CD4-positive, CD25-positive, alpha-beta regulatory T cell (primary cell): ENCODE results near the gene TNPO2. TPM values are rescaled to one million over a fixed set of nuclear protein-coding genes. Genes with fewer than 3 reads are reported as not detected.

Experiments
- ATAC-seq, 2 donors: fragments of 150-1000 bp; cut with Tn5 transposase; one replicate each; pipeline ENCODE4 v1.10.0; 2021; ENCODE audit warnings: low read depth in 2 of 2, moderate number of reproducible peaks in 2 of 2, moderate library complexity in 1 of 2
- DNase-seq, 3 donors: peaks; one replicate each; pipeline versions ENCODE4 v3.0.0 to v3.0.0-alpha.2; 2012 to 2022; ENCODE audit warnings: mixed read lengths in 1 of 3
- H3K27ac ChIP-seq: one replicate; pipeline ENCODE4 v1.7.0; 2013; ENCODE audit warnings: mild to moderate bottlenecking, low read length; ENCODE audit not compliant: insufficient read depth, poor library complexity, severe bottlenecking
- H3K27me3 ChIP-seq: one replicate; pipeline ENCODE4 v1.7.0; 2013; ENCODE audit warnings: low read length; ENCODE audit not compliant: control insufficient read depth, insufficient read depth
- H3K36me3 ChIP-seq: one replicate; pipeline ENCODE4 v1.7.0; 2013; ENCODE audit warnings: mild to moderate bottlenecking, low read length, moderate library complexity; ENCODE audit not compliant: control insufficient read depth, insufficient read depth
- H3K4me1 ChIP-seq: 2 replicates; pipeline ENCODE4 v1.7.0; 2013; ENCODE audit warnings: mild to moderate bottlenecking, low read length; ENCODE audit not compliant: insufficient read depth, control insufficient read depth, poor library complexity, severe bottlenecking
- H3K4me3 ChIP-seq: one replicate; pipeline ENCODE4 v1.7.0; 2013; ENCODE audit warnings: low read depth, mild to moderate bottlenecking, low read length, moderate library complexity
- H3K9me3 ChIP-seq, 2 experiments: 1 replicate in 1 of 2; 2 replicates in 1 of 2; pipeline ENCODE4 v1.7.0; 2013; ENCODE audit warnings: low read length in 2 of 2, mild to moderate bottlenecking in 1 of 2, moderate library complexity in 1 of 2; ENCODE audit not compliant: control insufficient read depth in 2 of 2
- H3K27ac Mint-ChIP-seq, 3 donors: one replicate each; pipeline ENCODE4 v1.8.0; 2020 to 2022; ENCODE audit warnings: mild to moderate bottlenecking in 3 of 3, mixed read lengths in 3 of 3, moderate library complexity in 2 of 3
- H3K27me3 Mint-ChIP-seq: one replicate; pipeline ENCODE4 v1.8.0; 2022; ENCODE audit warnings: mild to moderate bottlenecking, mixed read lengths
- H3K36me3 Mint-ChIP-seq: one replicate; pipeline ENCODE4 v1.8.0; 2020; ENCODE audit warnings: mixed read lengths
- H3K4me1 Mint-ChIP-seq, 4 donors: one replicate each; pipeline ENCODE4 v1.8.0; 2020 to 2022; ENCODE audit warnings: mixed read lengths in 4 of 4, mild to moderate bottlenecking in 1 of 4
- H3K4me3 Mint-ChIP-seq, 4 donors: one replicate each; pipeline ENCODE4 v1.8.0; 2020 to 2022; ENCODE audit warnings: mild to moderate bottlenecking in 4 of 4, mixed read lengths in 4 of 4, moderate library complexity in 3 of 4
- H3K9me3 Mint-ChIP-seq, 7 donors: one replicate each; pipeline ENCODE4 v1.8.0; 2020 to 2022; ENCODE audit warnings: mixed read lengths in 7 of 7, mild to moderate bottlenecking in 3 of 7, moderate library complexity in 2 of 7
- polyA plus RNA-seq, 4 donors: library from polyadenylated mRNA; unstranded; fragments of 300-500 nt; fragmentation: Illumina TruSeq; gene quantifications; one replicate each; pipeline ENCODE4 v1.2.3, GENCODE V29; 2021
- total RNA-seq: library from RNA; stranded (reverse); gene quantifications from one replicate; pipeline ENCODE4 v1.2.3, GENCODE V29; 2022

The TNPO2 gene
- total and polyA plus RNA-seq, 5 donors from 2014 or later, result 1.7 to 42.9 (median 2.3) TPM

- H3K9me3 ChIP-seq, result no peaks in the 10 kb centered on the region
- peak overlapping the region; percentile 95 for H3K4me3 ChIP-seq
- DNase-seq (no peak), ATAC-seq (no peak)
- peak overlapping the region; percentile 97 for H3K27ac ChIP-seq
- H3K27me3 ChIP-seq, result no peaks in the 10 kb centered on the region
- peak overlapping the region in 2 of 3 donors; percentile 98 to 99 for H3K27ac Mint-ChIP-seq
- H3K4me3 Mint-ChIP-seq, result peak overlapping the region; percentile 69 to 99 (median 92)
- peaks cover 5 to 51% (median 32%) of the 10 kb centered on the region in 4 donors for H3K4me1 Mint-ChIP-seq
- no peaks in the 10 kb centered on the region for H3K9me3 Mint-ChIP-seq
- peaks cover 39% of the 10 kb centered on the region for H3K36me3 ChIP-seq
- H3K27me3 Mint-ChIP-seq, result no peaks in the 10 kb centered on the region
- H3K36me3 Mint-ChIP-seq, result peaks cover 6% of the 10 kb centered on the region
- peaks cover 51% of the 10 kb centered on the region for H3K4me1 ChIP-seq
Observed at GRCh38 chr19:12664406-12665280, 59.1 kb downstream of the TNPO2 start.

- H3K27ac ChIP-seq, result no peak overlapping the region
- H3K4me3 ChIP-seq, result no peak overlapping the region
- H3K4me1 ChIP-seq, result peaks cover 19% of the 10 kb centered on the region
- peaks cover 0 to 20% (median 11%) of the 10 kb centered on the region in 4 donors for H3K4me1 Mint-ChIP-seq
- peaks cover 51% of the 10 kb centered on the region for H3K36me3 ChIP-seq
- H3K36me3 Mint-ChIP-seq, result peaks cover 13% of the 10 kb centered on the region
- H3K27me3 ChIP-seq, result no peaks in the 10 kb centered on the region
- ATAC-seq (no peak), DNase-seq (no peak)
- H3K27me3 Mint-ChIP-seq, result no peaks in the 10 kb centered on the region
- H3K27ac Mint-ChIP-seq, result no peak overlapping the region
- H3K4me3 Mint-ChIP-seq, result no peak overlapping the region
- H3K9me3 ChIP-seq, result no peaks in the 10 kb centered on the region
- H3K9me3 Mint-ChIP-seq, result no peaks in the 10 kb centered on the region
Observed at GRCh38 chr19:12660980-12661379, 62.8 kb downstream of the TNPO2 start.

GRCh38 chr19:12657966-12658365 is 65.8 kb downstream of the TNPO2 start:
- no peak overlapping the region for H3K27ac ChIP-seq
- Mint-ChIP-seq H3K36me3 (peaks cover 24% of the 10 kb centered on the region), H3K27ac (no peak overlapping the region), H3K4me1 (peaks cover 0 to 5% (median under 1%) of the 10 kb centered on the region in 4 donors), H3K9me3 (peaks cover 0 to 1% (median 0%) of the 10 kb centered on the region in 7 donors), H3K4me3 (no peak overlapping the region), H3K27me3 (no peaks in the 10 kb centered on the region)
- ATAC-seq, result no peak
- no peak overlapping the region for H3K4me3 ChIP-seq
- peaks cover 55% of the 10 kb centered on the region for H3K36me3 ChIP-seq
- no peak for DNase-seq
- no peaks in the 10 kb centered on the region for H3K27me3 ChIP-seq
- no peaks in the 10 kb centered on the region for H3K9me3 ChIP-seq
- H3K4me1 ChIP-seq, result no peaks in the 10 kb centered on the region

- no peak for ATAC-seq
- peaks cover 24% of the 10 kb centered on the region for H3K36me3 Mint-ChIP-seq
- Histone ChIP-seq H3K27me3 (no peaks in the 10 kb centered on the region), H3K9me3 (no peaks in the 10 kb centered on the region), H3K4me1 (no peaks in the 10 kb centered on the region), H3K4me3 (no peak overlapping the region), H3K36me3 (peaks cover 52% of the 10 kb centered on the region), H3K27ac (no peak overlapping the region)
- peak overlapping the region in 1 of 3 donors; percentile 60 for H3K27ac Mint-ChIP-seq
- no peaks in the 10 kb centered on the region for H3K27me3 Mint-ChIP-seq
- peaks cover 0 to 5% (median under 1%) of the 10 kb centered on the region in 4 donors for H3K4me1 Mint-ChIP-seq
- no peak overlapping the region for H3K4me3 Mint-ChIP-seq
- H3K9me3 Mint-ChIP-seq, result peaks cover 0 to 1% (median 0%) of the 10 kb centered on the region in 7 donors
- no peak for DNase-seq
Observed at GRCh38 chr19:12656899-12657571, 66.7 kb downstream of the TNPO2 start.

GRCh38 chr19:12655546-12655945 is 68.2 kb downstream of the TNPO2 start:
- Histone ChIP-seq H3K36me3 (peaks cover 45% of the 10 kb centered on the region), H3K4me3 (no peak overlapping the region), H3K9me3 (no peaks in the 10 kb centered on the region), H3K27ac (no peak overlapping the region), H3K4me1 (no peaks in the 10 kb centered on the region), H3K27me3 (no peaks in the 10 kb centered on the region)
- no peak for DNase-seq
- H3K36me3 Mint-ChIP-seq, result peaks cover 33% of the 10 kb centered on the region
- no peak for ATAC-seq
- H3K27me3 Mint-ChIP-seq, result no peaks in the 10 kb centered on the region
- peaks cover 0 to 5% (median under 1%) of the 10 kb centered on the region in 4 donors for H3K4me1 Mint-ChIP-seq
- H3K9me3 Mint-ChIP-seq, result peaks cover 0 to 1% (median 0%) of the 10 kb centered on the region in 7 donors
- H3K4me3 Mint-ChIP-seq, result no peak overlapping the region
- H3K27ac Mint-ChIP-seq, result peak overlapping the region in 2 of 3 donors; percentile 65 to 66

- H3K27me3 Mint-ChIP-seq, result no peaks in the 10 kb centered on the region
- Histone ChIP-seq H3K27me3 (no peaks in the 10 kb centered on the region), H3K4me3 (no peak overlapping the region), H3K27ac (no peak overlapping the region), H3K9me3 (no peaks in the 10 kb centered on the region), H3K4me1 (no peaks in the 10 kb centered on the region), H3K36me3 (peaks cover 31% of the 10 kb centered on the region)
- H3K4me1 Mint-ChIP-seq, result peaks cover 0 to 5% (median 0%) of the 10 kb centered on the region in 4 donors
- H3K4me3 Mint-ChIP-seq, result no peak overlapping the region
- H3K27ac Mint-ChIP-seq, result no peak overlapping the region
- DNase-seq (no peak), ATAC-seq (no peak)
- H3K9me3 Mint-ChIP-seq, result peaks cover 0 to 1% (median 0%) of the 10 kb centered on the region in 7 donors
- peaks cover 28% of the 10 kb centered on the region for H3K36me3 Mint-ChIP-seq
Observed at GRCh38 chr19:12652219-12652618, 71.5 kb downstream of the TNPO2 start.

GRCh38 chr19:12649941-12650340 is 73.8 kb downstream of the TNPO2 start:
- Histone ChIP-seq H3K27me3 (no peaks in the 10 kb centered on the region), H3K27ac (no peak overlapping the region), H3K4me3 (no peak overlapping the region), H3K4me1 (no peaks in the 10 kb centered on the region), H3K9me3 (no peaks in the 10 kb centered on the region), H3K36me3 (peaks cover 15% of the 10 kb centered on the region)
- Mint-ChIP-seq H3K27me3 (no peaks in the 10 kb centered on the region), H3K4me1 (peaks cover 0 to under 1% (median 0%) of the 10 kb centered on the region in 4 donors), H3K9me3 (peaks cover 0 to 1% (median 0%) of the 10 kb centered on the region in 7 donors), H3K4me3 (no peak overlapping the region), H3K27ac (no peak overlapping the region), H3K36me3 (peaks cover 17% of the 10 kb centered on the region)
- DNase-seq (no peak), ATAC-seq (no peak)
